HepG2 (cell line): ENCODE measurements around the gene CENPM. TPM values are rescaled to one million over a fixed set of nuclear protein-coding genes. Genes with fewer than 3 reads are reported as not detected.

ENCODE experiments used
- ATAC-seq: fragments of 200-7000 bp; cut with Tn5 transposase; 3 replicates; pipeline ENCODE4 v1.9.1; 2020; ENCODE audit warnings: mild to moderate bottlenecking, moderate library complexity
- BruUV-seq: library from RNA; stranded (reverse); fragments of 400-500 nt; replicated peaks from 2 replicates; lab custom pipeline; 2021; lab: Mats Ljungman, UMichigan
- CTCF ChIA-PET: fragments of 300-600 bp; formaldehyde crosslinking; extraction: SDS; loops from one replicate; lab custom pipeline; 2021; ENCODE audit warnings: low total read pairs, inconsistent platforms, low intra/inter-chr PET ratio; lab: Yijun Ruan, JAX
- POLR2A ChIA-PET: fragments of 350-600 bp; sonication (Branson Sonifier 250); formaldehyde crosslinking; loops from one replicate; lab custom pipeline; 2020; ENCODE audit warnings: antibody characterized with exemption, inconsistent platforms; lab: Yijun Ruan, JAX
- DNase-seq: peaks from one replicate; pipeline ENCODE4 v3.0.0-alpha.2; 2015; ENCODE audit warnings: low spot score
- FAIRE-seq: peaks from 3 replicates; lab custom pipeline; 2011; peaks lifted over from hg19 to GRCh38; lab: Jason Lieb, UNC
- H2AFZ ChIP-seq: one replicate; pipeline ENCODE4 v1.6.1; 2011; ENCODE audit warnings: low read length, inconsistent platforms
- H3K27ac ChIP-seq: fragments of 300-600 bp; 3 replicates; pipeline ENCODE4 v1.8.0; 2011; ENCODE audit warnings: mixed run types, mild to moderate bottlenecking, mixed read lengths, low read length, inconsistent platforms; ENCODE audit not compliant: insufficient read depth; ENCODE audit errors: extremely low read length
- H3K27me3 ChIP-seq, 2 experiments: fragments of 200-600 bp in 1 of 2; 2 replicates in 1 of 2; 3 replicates in 1 of 2; pipeline versions ENCODE4 v1.6.0 to v1.8.0; 2011; ENCODE audit warnings: low read length in 2 of 2, mild to moderate bottlenecking in 2 of 2, moderate library complexity in 2 of 2, inconsistent platforms in 1 of 2; ENCODE audit not compliant: insufficient read depth in 2 of 2, control insufficient read depth in 1 of 2
- H3K36me3 ChIP-seq, 2 experiments: fragments of 200-600 bp in 1 of 2; replicated peaks in 1 of 2; 2 replicates in 1 of 2; 3 replicates in 1 of 2; pipeline versions ENCODE4 v1.5.1 to v1.8.0; 2011; ENCODE audit warnings: low read length in 2 of 2, inconsistent platforms in 1 of 2; ENCODE audit not compliant: insufficient read depth in 2 of 2, control insufficient read depth in 1 of 2
- H3K4me1 ChIP-seq: 2 replicates; pipeline ENCODE4 v1.5.1; 2012; ENCODE audit warnings: low read length, inconsistent platforms; ENCODE audit not compliant: insufficient read depth
- H3K4me2 ChIP-seq: 2 replicates; pipeline ENCODE4 v1.6.0; 2011; ENCODE audit warnings: low read depth, low read length, inconsistent platforms
- H3K4me3 ChIP-seq, 3 experiments: fragments of 200-600 bp in 1 of 3; sonication (generic), shearing (Covaris generic) in 1 of 3; replicated peaks in 1 of 3; 2 replicates each; pipeline ENCODE4 v1.5.1; 2011 to 2016; ENCODE audit warnings: low read length in 3 of 3, inconsistent platforms in 2 of 3, low read depth in 2 of 3, mild to moderate bottlenecking in 2 of 3, control low read depth in 1 of 3, mixed read lengths in 1 of 3; ENCODE audit not compliant: insufficient read depth in 1 of 3
- H3K79me2 ChIP-seq: one replicate; pipeline ENCODE4 v1.6.1; 2011; ENCODE audit warnings: low read length, inconsistent platforms; ENCODE audit not compliant: insufficient read depth
- H3K9ac ChIP-seq: 2 replicates; pipeline ENCODE4 v1.6.0; 2011; ENCODE audit warnings: mild to moderate bottlenecking, low read depth, low read length, inconsistent platforms; ENCODE audit not compliant: insufficient read depth
- H3K9me3 ChIP-seq: 2 replicates; pipeline ENCODE4 v1.5.1; 2012; ENCODE audit warnings: mild to moderate bottlenecking, low read length
- H4K20me1 ChIP-seq: 2 replicates; pipeline ENCODE4 v1.6.0; 2011; ENCODE audit warnings: inconsistent platforms, mild to moderate bottlenecking, low read length, moderate library complexity; ENCODE audit not compliant: insufficient read depth
- AGO2 ChIP-seq: fragments of 200-400 bp; formaldehyde crosslinking; optimal IDR thresholded peaks from 2 replicates; pipeline ENCODE3; 2017; ENCODE audit warnings: mild to moderate bottlenecking, low read depth, low read length, moderate library complexity
- CCAR2 ChIP-seq: fragments of 200-400 bp; formaldehyde crosslinking; optimal IDR thresholded peaks from 2 replicates; pipeline ENCODE3; 2018; ENCODE audit warnings: low read depth, mild to moderate bottlenecking, low read length, moderate library complexity
- RBM22 ChIP-seq: fragments of 200-400 bp; formaldehyde crosslinking; optimal IDR thresholded peaks from 2 replicates; pipeline ENCODE3; 2017; ENCODE audit warnings: mild to moderate bottlenecking, low read length, moderate library complexity
- WGBS: methylation state at CpG from one replicate; pipeline ENCODE4 v1.1.6; 2017; ENCODE audit warnings: low lambda C conversion rate; 5-methylcytosine and 5-hydroxymethylcytosine counted together
- in situ Hi-C: cut with HindIII; loops from 2 replicates; pipeline ENCODE4 v1.10.0; 2017; ENCODE audit warnings: low pct_unique_long_range_greater_than_20kb; ENCODE audit not compliant: extremely low pct_ligation_motif_present
- intact Hi-C: fragments of 100-400 bp; cut with micrococcal nuclease; formaldehyde crosslinking; loops from one replicate; pipeline ENCODE4 v1.10.0; 2022; ENCODE audit not compliant: unreplicated experiment
- polyA plus RNA-seq, 8 experiments: library from polyadenylated mRNA; depleted of rRNA in 3 of 8; stranded (reverse) in 7 of 8; unstranded in 1 of 8; fragments of >200 nt; fragmentation: Illumina TruSeq in 4 of 8; extraction: Trizol in 4 of 8; gene quantifications; 2 replicates each; pipeline versions ENCODE4 v1.2.1 to v1.2.3, GENCODE V29; 2011 to 2016; ENCODE audit warnings: low read depth in 4 of 8, missing spikeins in 1 of 8, mixed read lengths in 1 of 8; ENCODE audit not compliant: insufficient read depth in 1 of 8
- total RNA-seq, 5 experiments: library from RNA; depleted of rRNA; stranded (reverse); fragments of >200 nt; fragmentation: Illumina TruSeq; extraction: Trizol; gene quantifications; 2 replicates each; pipeline ENCODE4 v1.2.3, GENCODE V29; 2016; ENCODE audit warnings: low read depth in 1 of 5
- TF ChIP-seq, protein P1 (sequence below): sonication (generic); formaldehyde crosslinking; IDR thresholded peaks from 2 replicates; pipeline ENCODE4 v1.8.0; 2022; ENCODE audit warnings: mild to moderate bottlenecking, missing genetic modification reagents, moderate library complexity

The CENPM gene
- total and polyA plus RNA-seq, 2 of the 13 experiments (the other 11 are each of a cell fraction or from before 2014, with no cell fraction given), result 11.2 to 37.3 TPM

DNA sequence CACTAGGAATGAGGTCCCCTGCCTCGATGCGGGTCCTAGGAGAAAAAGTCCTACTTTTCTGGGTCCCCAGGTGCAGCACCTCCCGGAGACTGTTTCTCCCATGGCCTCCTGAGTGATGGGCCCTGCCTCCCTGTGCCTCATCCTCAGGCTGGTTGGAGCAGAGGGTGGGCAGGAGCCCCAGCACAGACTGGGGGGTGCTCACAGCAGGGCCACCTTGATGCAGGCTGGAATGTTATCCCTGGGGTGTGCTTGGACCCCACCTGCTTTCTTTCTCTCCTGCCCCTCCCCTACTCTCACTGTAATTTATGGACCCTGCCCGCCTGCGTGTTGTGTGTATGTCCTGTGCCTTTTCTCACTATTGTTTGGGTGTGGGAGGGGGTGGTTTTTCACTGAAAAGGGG, 40.1 kb downstream of the CENPM start:
- peaks cover 7% of the 10 kb centered on the region; the same call in 1 of the 2 replicates for H3K4me1 ChIP-seq
- peaks cover 31% of the 10 kb centered on the region for H4K20me1 ChIP-seq
- H3K79me2 ChIP-seq, result no peaks in the 10 kb centered on the region
- no peak overlapping the region for H3K4me2 ChIP-seq
- H3K36me3 ChIP-seq, result peaks cover 13 to 37% of the 10 kb centered on the region in 2 experiments
- TF ChIP-seq RBM22, result peak; percentile 9
- TF ChIP-seq, protein P1, sequence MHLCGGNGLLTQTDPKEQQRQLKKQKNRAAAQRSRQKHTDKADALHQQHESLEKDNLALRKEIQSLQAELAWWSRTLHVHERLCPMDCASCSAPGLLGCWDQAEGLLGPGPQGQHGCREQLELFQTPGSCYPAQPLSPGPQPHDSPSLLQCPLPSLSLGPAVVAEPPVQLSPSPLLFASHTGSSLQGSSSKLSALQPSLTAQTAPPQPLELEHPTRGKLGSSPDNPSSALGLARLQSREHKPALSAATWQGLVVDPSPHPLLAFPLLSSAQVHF (CRISPR knock-in tag), result no peak
- no peaks in the 10 kb centered on the region for H3K9me3 ChIP-seq
- FAIRE-seq (no peak), ATAC-seq (no peak), DNase-seq (no peak)
- ChIA-PET POLR2A (no interaction called here), CTCF (no interaction called here)
- no peak overlapping the region for H3K9ac ChIP-seq
- intact Hi-C loops (no loop called here), in situ Hi-C loops (no loop called here)
- BruUV-seq, result no TSS peak
- H2AFZ ChIP-seq, result no peak overlapping the region
- H3K27me3 ChIP-seq, result peaks cover 9 to 24% of the 10 kb centered on the region in 2 experiments; a peak in 4 of 5 replicates
- no peak overlapping the region for H3K4me3 ChIP-seq
- WGBS, result 93% methylated on average over 4 of the region's 5 CpGs
- H3K27ac ChIP-seq, result no peak overlapping the region

- DNase-seq (no peak), ATAC-seq (no peak), FAIRE-seq (no peak)
- H3K27me3 ChIP-seq, result peaks cover 2 to 12% of the 10 kb centered on the region in 2 experiments; a peak in 3 of 5 replicates
- H3K9ac ChIP-seq, result no peak overlapping the region
- H3K4me2 ChIP-seq, result no peak overlapping the region
- ChIA-PET CTCF (no interaction called here), POLR2A (no interaction called here)
- H3K4me3 ChIP-seq, result no peak overlapping the region
- in situ Hi-C loops, result no loop called here
- no peaks in the 10 kb centered on the region for H3K79me2 ChIP-seq
- intact Hi-C loops, result no loop called here
- peak; percentile 12 for TF ChIP-seq AGO2
- no peak for TF ChIP-seq CCAR2
- peaks cover 18 to 45% of the 10 kb centered on the region in 2 experiments for H3K36me3 ChIP-seq
- no TSS peak for BruUV-seq
- no peak overlapping the region for H2AFZ ChIP-seq
- WGBS, result 98% methylated on average over 16 of the region's 23 CpGs
- peaks cover 5% of the 10 kb centered on the region; the same call in 1 of the 2 replicates for H3K4me1 ChIP-seq
- H3K9me3 ChIP-seq, result no peaks in the 10 kb centered on the region
- H3K27ac ChIP-seq, result no peak overlapping the region
- peaks cover 31% of the 10 kb centered on the region for H4K20me1 ChIP-seq
These were observed 41.3 kb downstream of the CENPM start for GRCh38 chr22:41905411-41906202.
